Prostate gland (tissue), 2 donors: ENCODE data around the gene ANO3. TPM values are rescaled to one million over a fixed set of nuclear protein-coding genes. Genes with fewer than 3 reads are reported as not detected.

Experiments
- DNase-seq: peaks from one replicate; pipeline ENCODE4 v3.0.0-alpha.2; 2019; ENCODE audit warnings: low spot score
- H3K27ac ChIP-seq, 2 donors: fragments of 200-600 bp; sonication (generic); 2 replicates each; pipeline ENCODE4 v1.5.1; 2017 to 2019
- H3K27me3 ChIP-seq: fragments of 200-600 bp; sonication (generic); replicated peaks from 2 replicates; pipeline ENCODE4 v1.5.1; 2019; ENCODE audit not compliant: insufficient read depth
- H3K36me3 ChIP-seq, 2 donors: fragments of 200-600 bp; sonication (generic); 1 replicate in 1 of 2; 2 replicates in 1 of 2; pipeline versions ENCODE4 v1.5.1 to v1.8.1; 2017 to 2019
- H3K4me1 ChIP-seq: fragments of 200-600 bp; sonication (generic); replicated peaks from 2 replicates; pipeline ENCODE4 v1.5.1; 2019
- H3K4me3 ChIP-seq, 2 donors: fragments of 200-600 bp; sonication (generic); 2 replicates each; pipeline ENCODE4 v1.5.1; 2017 to 2019
- H3K9me3 ChIP-seq: fragments of 200-600 bp; sonication (generic); 2 replicates; pipeline ENCODE4 v1.5.1; 2017
- CTCF ChIP-seq, 4 experiments: fragments of 200-600 bp in 2 of 4; fragments of 450-650 bp in 2 of 4; sonication (generic) in 2 of 4; IDR thresholded peaks; 1 replicate in 3 of 4; 2 replicates in 1 of 4; pipeline ENCODE4 v1.5.1; 2016 to 2019; ENCODE audit warnings: antibody characterized with exemption in 4 of 4, mild to moderate bottlenecking in 2 of 4, moderate library complexity in 2 of 4
- POLR2A ChIP-seq: fragments of 450-650 bp; IDR thresholded peaks from one replicate; pipeline ENCODE4 v1.6.1; 2016; ENCODE audit warnings: antibody characterized with exemption, mild to moderate bottlenecking
- POLR2AphosphoS5 ChIP-seq: sonication (generic); formaldehyde crosslinking; IDR thresholded peaks from one replicate; pipeline ENCODE4 v1.6.1; 2017; ENCODE audit warnings: antibody characterized with exemption
- WGBS: methylation state at CpG from one replicate; pipeline ENCODE4 v1.1.5; 2018; 5-methylcytosine and 5-hydroxymethylcytosine counted together
- intact Hi-C: fragments of 100-400 bp; cut with DNase I; formaldehyde crosslinking; loops from one replicate; pipeline ENCODE4 v1.14.2; 2022
- total RNA-seq, 2 donors: library from RNA; depleted of rRNA; stranded (reverse); fragments of >200 nt; gene quantifications; one replicate each; pipeline ENCODE4 v1.1.0, GENCODE V29; 2016

Gene ANO3
- total RNA-seq, 2 donors from 2014 or later: 0.68 TPM; not detected in 1

GRCh38 chr11:26348776-26349175 lies 16.8 kb downstream of the ANO3 start:
- Histone ChIP-seq H3K27me3 (no peaks in the 10 kb centered on the region), H3K36me3 (no peaks in the 10 kb centered on the region), H3K4me1 (no peaks in the 10 kb centered on the region), H3K27ac (no peak overlapping the region), H3K9me3 (no peaks in the 10 kb centered on the region), H3K4me3 (no peak overlapping the region)
- WGBS: 57% methylated on average over 5 of the region's 5 CpGs
- DNase-seq: no peak
- intact Hi-C loops: no loop called here
- TF ChIP-seq POLR2AphosphoS5 (no peak), CTCF (IDR thresholded peaks at IDR 0.05) (no peak), POLR2A (no peak)

- TF ChIP-seq CTCF (IDR thresholded peaks at IDR 0.05) (no peak), POLR2AphosphoS5 (no peak), POLR2A (no peak)
- no peak for DNase-seq
- Histone ChIP-seq H3K4me3 (no peak overlapping the region), H3K4me1 (no peaks in the 10 kb centered on the region), H3K27me3 (no peaks in the 10 kb centered on the region), H3K36me3 (no peaks in the 10 kb centered on the region), H3K27ac (no peak overlapping the region), H3K9me3 (no peaks in the 10 kb centered on the region)
- intact Hi-C loops: no loop called here
- 81% methylated on average over 7 of the region's 7 CpGs for WGBS
Observed at GRCh38 chr11:26350002-26350401, 18.1 kb downstream of the ANO3 start.

- intact Hi-C loops: no loop called here
- Histone ChIP-seq H3K27ac (no peak overlapping the region), H3K4me1 (no peaks in the 10 kb centered on the region), H3K27me3 (no peaks in the 10 kb centered on the region), H3K9me3 (no peaks in the 10 kb centered on the region), H3K36me3 (no peaks in the 10 kb centered on the region), H3K4me3 (no peak overlapping the region)
- TF ChIP-seq CTCF (IDR thresholded peaks at IDR 0.05) (no peak), POLR2A (no peak), POLR2AphosphoS5 (no peak)
- WGBS: 76% methylated on average over 5 of the region's 5 CpGs
- no peak for DNase-seq
Observed at GRCh38 chr11:26353010-26353409, 21.1 kb downstream of the ANO3 start.

- H3K4me1 ChIP-seq: no peaks in the 10 kb centered on the region
- no peak overlapping the region for H3K27ac ChIP-seq
- H3K36me3 ChIP-seq: no peaks in the 10 kb centered on the region
- TF ChIP-seq POLR2AphosphoS5: no peak
- TF ChIP-seq POLR2A: no peak
- TF ChIP-seq CTCF (IDR thresholded peaks at IDR 0.05): no peak
- DNase-seq: no peak
- no peaks in the 10 kb centered on the region for H3K9me3 ChIP-seq
- H3K4me3 ChIP-seq: no peak overlapping the region
- intact Hi-C loops: no loop called here
- H3K27me3 ChIP-seq: no peaks in the 10 kb centered on the region
Observed at GRCh38 chr11:26359055-26359454, 27.1 kb downstream of the ANO3 start.

GRCh38 chr11:26365284-26365683 lies 33.4 kb downstream of the ANO3 start:
- 100% methylated on average over 1 of the region's 1 CpG for WGBS
- TF ChIP-seq POLR2AphosphoS5 (no peak), POLR2A (no peak), CTCF (IDR thresholded peaks at IDR 0.05) (no peak)

More at GRCh38 chr11:26365284-26365683, 33.4 kb downstream of the ANO3 start:
- no peaks in the 10 kb centered on the region for H3K9me3 ChIP-seq
- no peak overlapping the region for H3K27ac ChIP-seq
- no peaks in the 10 kb centered on the region for H3K36me3 ChIP-seq
- no peak overlapping the region for H3K4me3 ChIP-seq
- DNase-seq: no peak
- intact Hi-C loops: no loop called here
- H3K4me1 ChIP-seq: no peaks in the 10 kb centered on the region
- no peaks in the 10 kb centered on the region for H3K27me3 ChIP-seq
